Bronchus fibroblast of lung (primary cell): ENCODE results near the gene VPS8. TPM values are rescaled to one million over a fixed set of nuclear protein-coding genes. Genes with fewer than 3 reads are reported as not detected.

Experiments used
- total RNA-seq: library from RNA; depleted of rRNA; stranded (reverse); fragments of >200 nt; gene quantifications from 2 replicates; pipeline ENCODE4 v1.2.3, GENCODE V29; 2015

VPS8 gene
- 11.1 and 27.2 TPM in 2 replicates for total RNA-seq

DNA sequence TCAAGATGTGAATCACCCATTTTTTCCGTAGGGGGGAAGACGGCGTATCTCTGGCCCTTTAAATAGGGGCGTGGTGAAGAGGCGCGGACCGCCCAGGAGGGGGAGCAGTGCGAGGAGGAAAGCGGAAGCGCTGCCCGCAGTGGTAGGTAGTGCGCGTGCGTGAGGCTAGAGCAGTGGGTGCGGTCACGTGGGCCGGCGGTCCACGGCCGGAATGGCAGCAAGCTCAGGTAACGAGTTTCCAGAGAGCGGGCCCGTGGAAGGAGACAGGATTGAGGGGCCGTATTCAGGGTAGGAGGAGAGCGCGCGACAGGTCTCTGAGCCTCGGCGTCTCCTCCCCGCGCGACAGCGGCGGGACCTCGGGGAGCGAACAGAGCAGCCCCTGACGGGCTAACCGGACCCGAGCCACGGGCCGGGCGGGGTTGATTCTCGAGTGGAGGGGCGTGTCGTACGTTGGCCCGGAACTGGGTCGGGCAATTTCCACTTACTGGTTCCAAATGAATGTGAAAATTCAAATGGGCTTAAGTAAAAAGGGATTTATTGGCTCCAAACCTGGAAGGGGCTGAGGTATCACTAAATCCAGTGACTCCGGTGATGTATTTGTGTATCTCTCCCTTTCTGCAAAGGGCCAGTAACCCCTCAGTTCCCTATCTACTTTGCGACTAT lies at the start of gene VPS8:
Gene VPS8, plus strand, starts transcription at position 168 of the 663 bp plus-strand sequence. CDS start 12,467 bp downstream, outside the sequence.

Other genes starting within 250 kb of the VPS8 start
- gene MAGEF1, start 100.1 kb upstream of the VPS8 start, total RNA-seq: 28.7 and 34.0 TPM in 2 replicates